ENCODE measurements around the gene RASGRP4.

RASGRP4 gene

DNA sequence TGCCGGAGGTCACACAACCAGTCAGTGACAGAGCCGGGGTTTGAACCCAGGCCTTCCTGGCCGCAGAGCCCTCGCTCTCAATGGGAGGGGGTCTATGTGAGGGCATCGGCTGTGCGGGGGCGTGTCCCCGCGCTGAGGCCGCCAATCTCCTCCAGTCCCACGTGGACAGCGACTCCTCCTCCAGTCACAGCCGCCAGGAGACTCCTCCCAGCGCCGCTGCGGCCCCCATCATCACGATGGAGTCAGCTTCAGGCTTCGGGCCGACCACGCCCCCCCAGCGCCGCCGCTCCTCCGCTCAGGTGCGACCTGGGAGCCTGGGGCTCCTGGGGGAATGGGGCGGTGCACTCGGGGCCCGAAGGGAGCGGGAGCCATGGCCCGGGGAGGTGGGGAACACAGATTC, 31.5 kb downstream of the RASGRP4 start:
- TF ChIP-seq, protein P1, sequence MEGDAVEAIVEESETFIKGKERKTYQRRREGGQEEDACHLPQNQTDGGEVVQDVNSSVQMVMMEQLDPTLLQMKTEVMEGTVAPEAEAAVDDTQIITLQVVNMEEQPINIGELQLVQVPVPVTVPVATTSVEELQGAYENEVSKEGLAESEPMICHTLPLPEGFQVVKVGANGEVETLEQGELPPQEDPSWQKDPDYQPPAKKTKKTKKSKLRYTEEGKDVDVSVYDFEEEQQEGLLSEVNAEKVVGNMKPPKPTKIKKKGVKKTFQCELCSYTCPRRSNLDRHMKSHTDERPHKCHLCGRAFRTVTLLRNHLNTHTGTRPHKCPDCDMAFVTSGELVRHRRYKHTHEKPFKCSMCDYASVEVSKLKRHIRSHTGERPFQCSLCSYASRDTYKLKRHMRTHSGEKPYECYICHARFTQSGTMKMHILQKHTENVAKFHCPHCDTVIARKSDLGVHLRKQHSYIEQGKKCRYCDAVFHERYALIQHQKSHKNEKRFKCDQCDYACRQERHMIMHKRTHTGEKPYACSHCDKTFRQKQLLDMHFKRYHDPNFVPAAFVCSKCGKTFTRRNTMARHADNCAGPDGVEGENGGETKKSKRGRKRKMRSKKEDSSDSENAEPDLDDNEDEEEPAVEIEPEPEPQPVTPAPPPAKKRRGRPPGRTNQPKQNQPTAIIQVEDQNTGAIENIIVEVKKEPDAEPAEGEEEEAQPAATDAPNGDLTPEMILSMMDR (conservative IDR thresholded peaks at IDR 0.05), result no peak
- no peak overlapping the region for H3K27ac ChIP-seq

DNA sequence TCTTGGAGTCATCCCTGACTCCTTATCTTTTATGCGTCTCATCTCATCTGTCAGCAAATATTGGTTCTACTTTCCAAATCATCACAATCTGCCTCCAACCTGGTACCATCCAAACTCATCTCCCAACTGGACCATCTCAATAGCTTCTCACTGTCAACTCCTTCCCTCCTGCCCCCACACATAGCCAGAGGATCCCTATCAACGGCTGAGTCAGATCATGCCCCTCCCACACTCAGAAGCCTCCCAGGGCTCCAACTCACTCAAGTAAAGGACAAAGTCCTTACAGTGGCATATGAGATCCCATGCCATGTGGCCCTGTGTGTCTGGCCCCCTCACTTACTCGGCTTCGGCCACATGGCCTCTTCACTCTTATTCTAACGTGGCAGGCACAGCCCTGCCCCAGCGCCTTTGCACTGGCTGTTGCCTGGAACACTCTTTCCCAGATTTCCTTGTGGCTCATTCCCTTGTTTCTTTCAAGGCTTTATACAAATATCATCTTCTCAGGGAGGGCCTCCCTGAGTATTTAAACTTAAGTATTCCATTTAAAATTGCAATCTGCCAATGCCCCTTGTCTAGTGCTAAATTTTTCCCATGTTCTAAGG, 33.2 kb downstream of the RASGRP4 start:
- H3K27ac ChIP-seq, result no peak overlapping the region
- TF ChIP-seq, protein P1 (conservative IDR thresholded peaks at IDR 0.05), result no peak

DNA sequence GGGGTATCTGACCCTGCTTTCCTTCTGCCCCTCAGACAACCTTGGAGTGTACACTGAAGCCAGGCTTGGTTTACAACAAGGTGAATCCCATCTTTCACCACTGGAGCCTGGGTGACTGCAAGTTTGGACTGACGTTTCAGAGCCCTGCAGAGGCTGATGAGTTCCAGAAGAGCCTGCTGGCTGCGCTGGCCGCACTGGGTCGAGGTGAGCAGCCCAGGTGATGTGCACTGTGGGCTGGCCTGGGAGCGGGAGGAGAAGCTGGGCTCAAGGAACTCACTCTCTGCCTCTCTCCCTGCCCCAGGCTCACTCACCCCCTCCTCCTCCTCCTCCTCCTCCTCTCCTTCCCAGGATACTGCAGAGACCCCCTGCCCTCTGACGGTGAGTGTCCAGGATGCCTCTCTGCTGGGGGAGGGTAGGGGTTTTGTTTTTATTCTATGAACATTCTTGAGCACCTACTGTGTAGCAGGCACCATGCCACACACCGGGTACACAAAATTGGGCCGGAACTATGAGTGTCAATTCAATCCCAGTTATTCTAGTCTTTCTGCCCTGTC, 34.0 kb downstream of the RASGRP4 start:
- TF ChIP-seq, protein P1 (conservative IDR thresholded peaks at IDR 0.05), result no peak

GRCh38 chr19:38389957-38390924, 35.8 kb downstream of the RASGRP4 start:
- no peak overlapping the region for H3K27ac ChIP-seq
- TF ChIP-seq, protein P1 (conservative IDR thresholded peaks at IDR 0.05), result no peak

More for the DNA sequence above, 34.0 kb downstream of the RASGRP4 start:
- H3K27ac ChIP-seq, result no peak overlapping the region

- H3K27ac ChIP-seq, result peak overlapping the region; percentile 56; the same call in 1 of the 2 replicates
- TF ChIP-seq, protein P1 (conservative IDR thresholded peaks at IDR 0.05), result no peak
Observed at GRCh38 chr19:38389101-38389925, 36.7 kb downstream of the RASGRP4 start.

DNA sequence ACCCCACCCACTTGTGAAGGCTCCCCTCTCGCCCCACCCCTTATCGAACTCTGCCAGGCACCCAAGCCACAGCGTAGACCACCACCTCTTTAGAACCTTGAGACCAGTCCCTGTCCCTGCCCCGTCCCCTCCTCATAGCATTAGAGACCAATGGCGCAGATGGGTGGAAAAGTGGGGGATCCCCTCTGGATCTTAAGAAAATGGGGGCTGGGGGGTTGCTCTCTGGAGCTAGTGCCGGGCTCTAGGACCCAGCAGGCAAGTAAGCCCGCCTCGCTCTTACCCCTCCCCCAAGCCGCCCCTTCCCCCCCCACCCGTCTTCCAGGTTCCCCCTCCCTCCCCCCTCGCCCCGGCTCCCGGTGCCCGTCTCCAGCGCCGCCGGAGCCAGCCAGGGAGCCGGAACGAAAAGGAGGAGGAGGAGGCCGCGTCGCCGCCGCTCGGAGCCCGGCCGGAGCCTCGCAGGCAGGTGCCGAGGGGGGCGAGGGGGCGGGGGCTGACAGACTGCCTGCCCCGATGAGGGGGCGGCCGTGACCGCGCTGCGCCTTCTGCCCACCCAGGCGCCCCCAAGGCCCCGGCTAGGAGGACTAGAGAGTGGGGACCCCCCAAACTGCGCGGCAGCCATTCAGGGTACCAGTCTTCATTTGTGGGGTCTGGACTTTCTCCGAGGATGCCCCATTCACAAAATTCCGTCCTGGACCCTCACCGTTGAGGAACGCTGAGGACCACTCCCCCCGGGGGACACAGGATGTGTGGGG, 37.5 kb downstream of the RASGRP4 start, which contains the start of gene SPRED3:
Gene SPRED3 (plus strand): TSS at position 349 of the 752 bp plus-strand sequence. CDS start 1,606 bp downstream, outside the sequence.
- TF ChIP-seq, protein P1 (conservative IDR thresholded peaks at IDR 0.05), result no peak
- H3K27ac ChIP-seq, result peak within 1 kb of the TSS; percentile 56

All from VCaP (cell line).